Right atrium auricular region (tissue), 2 donors: ENCODE data around the gene LPCAT3. TPM values are rescaled to one million over a fixed set of nuclear protein-coding genes. Genes with fewer than 3 reads are reported as not detected.

ENCODE experiments used
- DNase-seq: peaks from one replicate; pipeline ENCODE4 v3.0.0-alpha.2; 2019; ENCODE audit warnings: low spot score
- H3K27ac ChIP-seq, 2 donors: fragments of 200-600 bp; sonication (generic); 1 replicate in 1 of 2; 2 replicates in 1 of 2; pipeline ENCODE4 v1.5.1; 2016 to 2019
- H3K27me3 ChIP-seq, 2 donors: fragments of 200-600 bp; sonication (generic); one replicate each; pipeline versions ENCODE4 v1.5.1 to v1.6.0; 2017 to 2019
- H3K36me3 ChIP-seq: fragments of 200-600 bp; sonication (generic); one replicate; pipeline ENCODE4 v1.5.1; 2016
- H3K4me1 ChIP-seq, 2 donors: fragments of 200-600 bp; sonication (generic); one replicate each; pipeline versions ENCODE4 v1.5.1 to v1.6.0; 2017 to 2019
- H3K4me3 ChIP-seq, 2 donors: fragments of 200-600 bp; sonication (generic); 1 replicate in 1 of 2; 2 replicates in 1 of 2; pipeline ENCODE4 v1.5.1; 2017 to 2019; ENCODE audit warnings: mild to moderate bottlenecking in 1 of 2, moderate library complexity in 1 of 2
- H3K9me3 ChIP-seq, 2 donors: fragments of 200-600 bp; sonication (generic); one replicate each; pipeline ENCODE4 v1.5.1; 2019
- total RNA-seq, 2 donors: library from RNA; depleted of rRNA; stranded (reverse); fragments of >200 nt; gene quantifications; one replicate each; pipeline ENCODE4 v1.1.0, GENCODE V29; 2016
- TF ChIP-seq, protein P1 (sequence below), 2 donors: fragments of 200-600 bp; sonication (generic); IDR thresholded peaks; one replicate each; pipeline ENCODE4 v1.5.1; 2019; ENCODE audit warnings: antibody characterized with exemption in 2 of 2

Gene LPCAT3
- total RNA-seq, 2 donors from 2014 or later: 20.0 to 33.3 TPM

DNA sequence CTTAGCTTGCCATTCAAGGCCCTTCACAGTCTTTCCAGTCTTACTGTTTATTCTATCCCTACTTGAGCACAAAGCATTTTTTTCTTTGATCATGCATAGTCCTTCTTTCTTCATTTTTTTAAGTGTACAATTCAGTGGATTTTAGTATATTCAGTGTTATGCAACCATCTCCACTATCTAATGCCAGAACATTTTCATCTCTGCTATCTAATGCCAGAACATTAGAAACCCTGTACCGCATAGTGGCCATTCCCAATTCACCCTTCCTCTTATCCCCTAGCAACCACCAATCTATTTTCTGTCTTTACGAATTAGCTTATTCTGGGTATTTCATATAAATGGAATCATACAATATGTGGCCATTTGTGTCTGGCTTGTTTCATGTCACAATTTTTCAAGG lies 13.4 kb downstream of the LPCAT3 start:
- Histone ChIP-seq H3K4me3 (no peak overlapping the region), H3K27ac (no peak overlapping the region), H3K4me1 (no peaks in the 10 kb centered on the region), H3K27me3 (no peaks in the 10 kb centered on the region), H3K36me3 (no peaks in the 10 kb centered on the region), H3K9me3 (no peaks in the 10 kb centered on the region)
- no peak for DNase-seq
- TF ChIP-seq, protein P1, sequence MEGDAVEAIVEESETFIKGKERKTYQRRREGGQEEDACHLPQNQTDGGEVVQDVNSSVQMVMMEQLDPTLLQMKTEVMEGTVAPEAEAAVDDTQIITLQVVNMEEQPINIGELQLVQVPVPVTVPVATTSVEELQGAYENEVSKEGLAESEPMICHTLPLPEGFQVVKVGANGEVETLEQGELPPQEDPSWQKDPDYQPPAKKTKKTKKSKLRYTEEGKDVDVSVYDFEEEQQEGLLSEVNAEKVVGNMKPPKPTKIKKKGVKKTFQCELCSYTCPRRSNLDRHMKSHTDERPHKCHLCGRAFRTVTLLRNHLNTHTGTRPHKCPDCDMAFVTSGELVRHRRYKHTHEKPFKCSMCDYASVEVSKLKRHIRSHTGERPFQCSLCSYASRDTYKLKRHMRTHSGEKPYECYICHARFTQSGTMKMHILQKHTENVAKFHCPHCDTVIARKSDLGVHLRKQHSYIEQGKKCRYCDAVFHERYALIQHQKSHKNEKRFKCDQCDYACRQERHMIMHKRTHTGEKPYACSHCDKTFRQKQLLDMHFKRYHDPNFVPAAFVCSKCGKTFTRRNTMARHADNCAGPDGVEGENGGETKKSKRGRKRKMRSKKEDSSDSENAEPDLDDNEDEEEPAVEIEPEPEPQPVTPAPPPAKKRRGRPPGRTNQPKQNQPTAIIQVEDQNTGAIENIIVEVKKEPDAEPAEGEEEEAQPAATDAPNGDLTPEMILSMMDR (IDR thresholded peaks at IDR 0.05): no peak

DNA sequence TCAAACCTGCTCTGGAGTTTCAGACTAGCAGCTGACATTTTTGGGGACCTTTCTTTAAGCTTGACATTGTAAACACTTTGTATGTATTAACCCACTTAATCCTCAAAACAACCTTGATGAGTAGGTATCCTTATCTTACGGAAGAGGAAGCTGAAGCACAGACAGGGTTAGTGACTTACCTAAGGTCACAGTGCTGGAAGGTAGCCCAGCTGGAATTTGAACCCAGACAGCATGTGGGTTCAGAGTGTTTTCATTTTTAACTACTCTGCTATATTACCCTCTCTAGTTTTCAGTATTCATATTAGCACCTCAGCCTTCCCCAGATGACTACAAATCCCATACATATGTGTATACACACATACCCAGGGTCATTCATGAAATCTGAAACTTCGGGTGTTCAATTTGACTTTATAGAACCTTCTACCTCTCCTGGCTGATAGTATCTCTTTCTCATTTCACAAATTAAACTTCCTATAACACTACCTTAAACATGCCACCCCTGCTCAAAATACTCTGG lies 13.9 kb downstream of the LPCAT3 start:
- TF ChIP-seq, protein P1 (IDR thresholded peaks at IDR 0.05): no peak
- no peak for DNase-seq
- Histone ChIP-seq H3K4me1 (no peaks in the 10 kb centered on the region), H3K27ac (no peak overlapping the region), H3K36me3 (no peaks in the 10 kb centered on the region), H3K27me3 (no peaks in the 10 kb centered on the region), H3K4me3 (no peak overlapping the region), H3K9me3 (no peaks in the 10 kb centered on the region)

DNA sequence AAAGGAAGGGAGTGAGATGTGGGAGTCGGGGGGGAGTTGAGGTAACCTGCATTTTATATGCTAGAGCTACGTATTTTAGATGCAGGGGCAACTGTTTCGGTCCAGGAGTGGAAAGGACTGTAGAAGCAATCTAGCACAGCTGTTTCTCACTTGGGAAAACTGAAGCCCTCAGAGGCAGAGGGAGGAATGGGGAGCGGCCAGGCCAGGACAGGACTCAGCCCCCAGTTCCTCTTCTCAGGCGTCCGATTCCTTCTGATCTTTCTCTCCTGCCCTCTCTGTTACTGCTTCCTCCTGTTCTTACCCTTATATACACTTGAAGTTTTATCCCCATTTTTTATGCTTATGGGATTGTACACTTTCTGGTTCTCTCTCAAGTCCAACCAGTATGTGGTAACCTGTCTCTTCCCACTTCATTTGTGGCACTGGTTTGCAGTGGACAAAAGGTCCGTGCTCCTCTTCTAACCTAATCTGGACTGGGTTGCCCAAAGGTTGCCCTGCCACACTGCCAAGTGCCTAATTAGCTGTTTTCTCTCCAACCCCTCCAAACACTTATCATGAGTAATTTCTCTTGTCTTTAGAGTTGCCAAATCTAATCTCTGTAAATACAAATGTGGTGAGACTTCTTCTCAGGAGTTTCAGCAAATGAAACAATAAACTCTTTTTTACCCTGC lies 16.2 kb downstream of the LPCAT3 start:
- Histone ChIP-seq H3K27me3 (no peaks in the 10 kb centered on the region), H3K4me1 (no peaks in the 10 kb centered on the region), H3K4me3 (no peak overlapping the region), H3K36me3 (peaks cover 8% of the 10 kb centered on the region), H3K27ac (no peak overlapping the region), H3K9me3 (no peaks in the 10 kb centered on the region)
- no peak for DNase-seq
- TF ChIP-seq, protein P1 (IDR thresholded peaks at IDR 0.05): no peak

DNA sequence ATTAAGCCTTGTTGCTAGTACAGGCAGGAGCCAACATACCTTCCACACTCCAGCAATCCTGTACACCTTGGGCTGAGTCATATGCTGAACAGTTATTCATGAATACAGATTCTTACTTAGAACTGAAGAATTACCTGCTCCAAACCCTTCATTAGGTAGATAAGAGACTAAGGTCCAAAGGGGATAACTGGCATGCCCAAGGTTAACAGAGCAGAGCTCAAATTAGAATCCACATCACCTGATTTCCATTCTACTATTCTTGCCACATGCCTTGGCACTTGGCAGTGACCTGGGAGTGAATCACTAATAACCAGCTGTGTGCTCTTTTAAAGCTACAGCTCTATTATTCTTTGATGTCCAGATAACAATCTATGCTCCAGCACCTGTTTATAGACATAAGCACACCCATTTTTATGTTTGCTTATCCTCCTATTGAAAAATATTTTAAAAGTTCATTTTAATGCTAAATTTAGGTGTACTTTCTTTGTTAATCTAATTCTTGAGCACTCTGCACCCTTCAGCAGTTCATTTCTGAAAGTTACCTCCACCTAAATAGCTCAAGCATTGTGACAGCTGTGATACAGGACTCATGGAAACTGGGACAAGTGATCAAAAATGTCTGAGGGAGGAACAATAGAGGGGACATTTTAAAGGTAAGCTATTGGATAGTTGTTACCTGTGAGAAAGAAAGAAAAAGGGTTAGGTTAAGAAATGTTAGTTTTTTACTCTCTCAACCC lies 19.4 kb downstream of the LPCAT3 start:
- no peak for DNase-seq
- H3K4me3 ChIP-seq: no peak overlapping the region
- peaks cover 8% of the 10 kb centered on the region for H3K36me3 ChIP-seq
- H3K4me1 ChIP-seq: no peaks in the 10 kb centered on the region
- TF ChIP-seq, protein P1 (IDR thresholded peaks at IDR 0.05): no peak
- no peaks in the 10 kb centered on the region for H3K9me3 ChIP-seq
- no peaks in the 10 kb centered on the region for H3K27me3 ChIP-seq
- no peak overlapping the region for H3K27ac ChIP-seq

DNA sequence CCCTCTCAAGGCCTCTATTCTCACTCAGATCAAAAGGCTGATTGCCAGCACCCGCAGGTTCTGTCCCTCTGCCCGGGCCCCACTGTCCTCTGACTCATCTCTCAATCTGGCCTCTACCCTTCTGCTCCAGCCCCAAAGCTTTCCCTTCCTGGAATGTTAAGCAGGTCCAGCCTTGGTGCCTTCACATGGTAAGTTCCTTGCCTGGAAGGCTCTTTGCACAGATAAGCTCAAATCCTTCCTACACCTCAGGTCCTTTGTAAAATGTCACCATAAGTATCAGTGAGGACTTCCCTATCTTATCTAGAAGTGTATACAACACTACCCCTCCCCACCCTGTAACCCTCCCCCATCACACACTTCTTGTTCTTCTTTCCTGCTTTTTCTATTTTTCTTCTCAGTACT lies 22.2 kb downstream of the LPCAT3 start:
- peaks cover 8% of the 10 kb centered on the region for H3K36me3 ChIP-seq
- no peak for DNase-seq
- TF ChIP-seq, protein P1 (IDR thresholded peaks at IDR 0.05): no peak
- no peak overlapping the region for H3K4me3 ChIP-seq
- no peak overlapping the region for H3K27ac ChIP-seq
- no peaks in the 10 kb centered on the region for H3K27me3 ChIP-seq
- no peaks in the 10 kb centered on the region for H3K4me1 ChIP-seq
- H3K9me3 ChIP-seq: no peaks in the 10 kb centered on the region
